ENCODE measurements around the gene NTSR1. TPM values are rescaled to one million over a fixed set of nuclear protein-coding genes. Genes with fewer than 3 reads are reported as not detected.
"Not testable (repeated sequence)": the region's sequence is repeated elsewhere in the genome, so short reads cannot be mapped to it uniquely, and the experiment has no call there.

NTSR1 gene
- polyA plus RNA-seq, 3 donors, result 1.2 to 3.0 (median 1.4) TPM

- no peak for DNase-seq (ENCODE audit: extremely low read depth in 1 of 11, low read depth in 9 of 11, low spot score in 4 of 11)
Measured at GRCh38 chr20:62669249-62669648, 39.4 kb upstream of the NTSR1 start.

- no peak for DNase-seq (ENCODE audit: extremely low read depth in 1 of 11, low read depth in 9 of 11, low spot score in 4 of 11)
Measured at GRCh38 chr20:62670156-62670555, 38.5 kb upstream of the NTSR1 start.

- no peak for DNase-seq (ENCODE audit: extremely low read depth in 1 of 11, low read depth in 9 of 11, low spot score in 4 of 11)
Measured at GRCh38 chr20:62670998-62671397, 37.6 kb upstream of the NTSR1 start.

GRCh38 chr20:62671765-62672164 is 36.9 kb upstream of the NTSR1 start:
- no peak for DNase-seq (ENCODE audit: extremely low read depth in 1 of 11, low read depth in 9 of 11, low spot score in 4 of 11)

GRCh38 chr20:62674370-62674769 is 34.3 kb upstream of the NTSR1 start:
- no peak for DNase-seq (ENCODE audit: extremely low read depth in 1 of 11, low read depth in 9 of 11, low spot score in 4 of 11)

GRCh38 chr20:62675156-62675876 is 33.3 kb upstream of the NTSR1 start:
- DNase-seq (ENCODE audit: extremely low read depth in 1 of 11, low read depth in 9 of 11, low spot score in 4 of 11), result no peak

- no peak for DNase-seq (ENCODE audit: extremely low read depth in 1 of 11, low read depth in 9 of 11, low spot score in 4 of 11)
Measured at GRCh38 chr20:62675877-62676260, 32.8 kb upstream of the NTSR1 start.

GRCh38 chr20:62676976-62677375 is 31.7 kb upstream of the NTSR1 start:
- no peak for DNase-seq (ENCODE audit: extremely low read depth in 1 of 11, low read depth in 9 of 11, low spot score in 4 of 11)

- no peak for DNase-seq (ENCODE audit: extremely low read depth in 1 of 11, low read depth in 9 of 11, low spot score in 4 of 11)
Measured at GRCh38 chr20:62677678-62678077, 31.0 kb upstream of the NTSR1 start.

- no peak for DNase-seq (ENCODE audit: extremely low read depth in 1 of 11, low read depth in 9 of 11, low spot score in 4 of 11)
Measured at GRCh38 chr20:62678553-62678952, 30.1 kb upstream of the NTSR1 start.

- DNase-seq (ENCODE audit: extremely low read depth in 1 of 11, low read depth in 9 of 11, low spot score in 4 of 11), result no peak
Measured at GRCh38 chr20:62679978-62680589, 28.6 kb upstream of the NTSR1 start.

- DNase-seq (ENCODE audit: extremely low read depth in 1 of 11, low read depth in 9 of 11, low spot score in 4 of 11), result no peak
Measured at GRCh38 chr20:62682912-62683517, 25.6 kb upstream of the NTSR1 start.

GRCh38 chr20:62683660-62684322 is 24.8 kb upstream of the NTSR1 start:
- DNase-seq (ENCODE audit: extremely low read depth in 1 of 11, low read depth in 9 of 11, low spot score in 4 of 11), result not testable (repeated sequence)

GRCh38 chr20:62684981-62685380 is 23.7 kb upstream of the NTSR1 start:
- DNase-seq (ENCODE audit: extremely low read depth in 1 of 11, low read depth in 9 of 11, low spot score in 4 of 11), result no peak

- DNase-seq (ENCODE audit: extremely low read depth in 1 of 11, low read depth in 9 of 11, low spot score in 4 of 11), result no peak
Measured at GRCh38 chr20:62685781-62686555, 22.7 kb upstream of the NTSR1 start.

GRCh38 chr20:62686869-62687830 is 21.5 kb upstream of the NTSR1 start:
- DNase-seq (ENCODE audit: extremely low read depth in 1 of 11, low read depth in 9 of 11, low spot score in 4 of 11), result no peak

GRCh38 chr20:62688083-62688482 is 20.6 kb upstream of the NTSR1 start:
- DNase-seq (ENCODE audit: extremely low read depth in 1 of 11, low read depth in 9 of 11, low spot score in 4 of 11), result no peak

GRCh38 chr20:62688855-62689460 is 19.7 kb upstream of the NTSR1 start:
- DNase-seq (ENCODE audit: extremely low read depth in 1 of 11, low read depth in 9 of 11, low spot score in 4 of 11), result no peak
